ENCODE results near the gene RBM22.

DNA sequence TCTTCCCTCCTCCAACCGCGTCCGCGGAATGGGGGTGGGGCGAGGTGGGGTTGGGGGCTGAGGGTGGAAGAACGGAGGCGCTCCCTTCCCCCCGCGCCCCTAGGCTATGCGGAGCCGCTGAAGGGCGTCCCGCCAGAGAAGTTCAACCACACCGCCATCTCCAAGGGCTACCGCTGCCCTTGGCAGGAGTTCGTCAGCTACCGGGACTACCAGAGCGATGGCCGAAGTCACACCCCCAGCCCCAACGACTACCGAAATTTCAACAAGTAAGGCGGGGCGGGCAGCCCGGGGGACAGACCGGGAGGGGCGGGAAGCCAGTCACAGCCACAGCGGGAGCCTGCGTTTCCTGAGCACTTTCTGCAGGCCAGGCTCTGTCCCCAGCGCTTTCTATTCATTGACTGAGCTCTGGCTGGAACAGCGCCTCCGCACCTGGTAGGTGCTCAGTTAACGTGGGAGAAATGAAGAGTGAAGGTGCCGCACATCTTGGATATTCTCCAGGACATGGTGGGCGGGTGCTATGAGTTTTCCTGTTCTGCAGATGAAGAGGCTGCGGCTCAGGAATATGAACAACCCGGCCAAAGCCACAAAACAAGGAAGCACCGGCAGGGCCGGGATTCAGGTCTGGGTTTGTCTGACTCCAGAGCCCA is 28.5 kb downstream of the RBM22 start:
- TF ChIP-seq EZH2 (IDR thresholded peaks at IDR 0.05; ENCODE audit: borderline replicate concordance) = no peak
- TF ChIP-seq, protein P1, sequence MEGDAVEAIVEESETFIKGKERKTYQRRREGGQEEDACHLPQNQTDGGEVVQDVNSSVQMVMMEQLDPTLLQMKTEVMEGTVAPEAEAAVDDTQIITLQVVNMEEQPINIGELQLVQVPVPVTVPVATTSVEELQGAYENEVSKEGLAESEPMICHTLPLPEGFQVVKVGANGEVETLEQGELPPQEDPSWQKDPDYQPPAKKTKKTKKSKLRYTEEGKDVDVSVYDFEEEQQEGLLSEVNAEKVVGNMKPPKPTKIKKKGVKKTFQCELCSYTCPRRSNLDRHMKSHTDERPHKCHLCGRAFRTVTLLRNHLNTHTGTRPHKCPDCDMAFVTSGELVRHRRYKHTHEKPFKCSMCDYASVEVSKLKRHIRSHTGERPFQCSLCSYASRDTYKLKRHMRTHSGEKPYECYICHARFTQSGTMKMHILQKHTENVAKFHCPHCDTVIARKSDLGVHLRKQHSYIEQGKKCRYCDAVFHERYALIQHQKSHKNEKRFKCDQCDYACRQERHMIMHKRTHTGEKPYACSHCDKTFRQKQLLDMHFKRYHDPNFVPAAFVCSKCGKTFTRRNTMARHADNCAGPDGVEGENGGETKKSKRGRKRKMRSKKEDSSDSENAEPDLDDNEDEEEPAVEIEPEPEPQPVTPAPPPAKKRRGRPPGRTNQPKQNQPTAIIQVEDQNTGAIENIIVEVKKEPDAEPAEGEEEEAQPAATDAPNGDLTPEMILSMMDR (IDR thresholded peaks at IDR 0.05; ENCODE audit: poor library complexity) = no peak
- no peak for TF ChIP-seq EZH2phosphoT487 (IDR thresholded peaks at IDR 0.05; ENCODE audit: low read depth, severe bottlenecking, unreplicated experiment)
